Measurements from ENCODE around the gene HIGD2B. TPM values are rescaled to one million over a fixed set of nuclear protein-coding genes. Genes with fewer than 3 reads are reported as not detected.
"Not testable (repeated sequence)": the region's sequence is repeated elsewhere in the genome, so short reads cannot be mapped to it uniquely, and the experiment has no call there.

HIGD2B gene
- total RNA-seq, 2 donors from 2014 or later: not detected

DNA sequence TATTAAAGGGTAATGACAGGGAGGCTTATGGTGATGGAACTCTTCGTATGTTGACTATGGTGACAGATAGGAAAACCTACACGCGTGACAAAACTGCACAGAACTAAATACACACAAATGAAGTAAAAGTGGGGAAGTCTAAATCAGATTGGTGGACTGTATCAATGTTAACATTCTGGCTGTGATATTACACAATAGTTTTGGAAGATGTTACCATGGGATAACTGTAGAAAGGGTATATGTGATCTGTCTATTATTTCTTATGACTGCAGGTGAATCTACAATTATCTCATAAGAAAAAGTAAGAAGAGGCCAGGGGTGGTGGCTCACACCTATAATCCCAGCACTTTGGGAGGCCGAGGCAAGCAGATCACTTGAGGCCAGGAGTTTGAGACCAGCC lies 9.1 kb downstream of the HIGD2B start:
- Histone ChIP-seq H3K4me3 (no peak overlapping the region), H3K27me3 (replicated peaks; ENCODE audit: insufficient read depth) (no peaks in the 10 kb centered on the region), H3K27ac (no peak overlapping the region), H3K36me3 (no peaks in the 10 kb centered on the region), H3K9me3 (no peaks in the 10 kb centered on the region), H3K4me1 (ENCODE audit: control insufficient read depth in 1 of 2, low read depth in 2 of 2) (no peaks in the 10 kb centered on the region)
- no peak for ATAC-seq (ENCODE audit: insufficient number of reproducible peaks, low FRiP score, low read depth)
- DNase-seq (ENCODE audit: low spot score): no peak
- TF ChIP-seq CTCF (IDR thresholded peaks at IDR 0.05): no peak

DNA sequence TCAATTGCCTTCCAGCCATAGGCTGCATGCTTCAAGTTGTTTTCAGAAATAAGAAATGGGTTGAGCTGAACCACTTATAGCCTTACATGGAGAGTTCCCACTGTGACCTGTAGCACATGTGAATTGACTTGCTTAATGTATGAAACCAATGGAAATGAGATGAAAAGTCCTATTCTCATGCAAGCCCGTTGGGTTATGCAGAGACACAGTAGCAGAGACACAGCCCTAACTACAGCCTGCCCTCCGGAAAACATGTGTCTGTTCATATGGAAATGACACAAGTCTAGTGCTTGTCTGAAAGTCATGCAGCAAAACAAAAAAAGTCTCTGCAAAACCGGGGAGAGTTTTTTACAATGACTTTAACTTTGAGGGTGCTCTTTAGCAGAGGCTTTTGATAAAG lies 14.5 kb downstream of the HIGD2B start:
- ATAC-seq (ENCODE audit: insufficient number of reproducible peaks, low FRiP score, low read depth): peak; percentile 20
- no peaks in the 10 kb centered on the region for H3K36me3 ChIP-seq
- H3K4me3 ChIP-seq: no peak overlapping the region
- no peaks in the 10 kb centered on the region for H3K27me3 ChIP-seq (replicated peaks; ENCODE audit: insufficient read depth)
- DNase-seq (ENCODE audit: low spot score): no peak
- H3K9me3 ChIP-seq: no peaks in the 10 kb centered on the region
- H3K27ac ChIP-seq: no peak overlapping the region
- no peak for TF ChIP-seq CTCF (IDR thresholded peaks at IDR 0.05)
- H3K4me1 ChIP-seq (ENCODE audit: control insufficient read depth in 1 of 2, low read depth in 2 of 2): peaks cover 0 to 5% of the 10 kb centered on the region in 2 donors

DNA sequence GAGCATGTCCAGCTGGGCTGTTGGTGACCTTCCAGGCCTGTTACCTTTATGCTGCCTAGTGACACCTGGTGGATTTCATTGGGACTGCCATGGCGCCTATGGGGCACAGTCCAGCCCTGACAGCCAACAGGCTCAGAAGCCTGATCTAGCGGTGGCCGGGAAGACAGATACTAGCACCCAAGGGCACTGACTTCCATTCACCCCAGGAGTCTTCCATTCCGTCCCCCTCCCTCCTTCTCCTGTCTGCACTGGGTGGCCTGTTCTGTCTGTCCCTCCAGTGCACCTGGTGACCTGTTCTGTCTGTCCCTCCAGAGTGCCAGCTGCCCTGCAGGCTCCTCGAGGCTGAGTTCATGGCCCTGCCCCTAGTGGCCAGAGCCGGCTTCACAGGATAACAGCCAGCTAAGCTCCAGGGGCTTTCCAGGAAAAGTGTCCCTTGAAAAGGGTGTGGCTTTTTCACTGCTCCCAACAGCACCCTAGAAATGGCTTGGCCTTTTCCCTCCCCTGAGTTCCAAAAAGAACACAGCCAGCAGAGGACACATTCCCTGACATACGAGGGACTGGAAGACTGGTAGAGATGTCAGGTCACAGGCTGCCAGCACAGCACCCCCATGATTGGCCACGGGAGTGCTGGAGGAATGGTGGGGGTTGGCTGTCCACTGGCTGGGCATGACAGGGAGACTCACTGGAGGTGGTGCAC lies 15.2 kb downstream of the HIGD2B start:
- ATAC-seq (ENCODE audit: insufficient number of reproducible peaks, low FRiP score, low read depth): peak; percentile 55
- H3K4me3 ChIP-seq: peak overlapping the region; percentile 60
- TF ChIP-seq CTCF (IDR thresholded peaks at IDR 0.05): peak; percentile 69
- not testable (repeated sequence) for H3K4me1 ChIP-seq (ENCODE audit: control insufficient read depth in 1 of 2, low read depth in 2 of 2); H3K36me3 ChIP-seq; H3K27me3 ChIP-seq (replicated peaks; ENCODE audit: insufficient read depth); H3K9me3 ChIP-seq; H3K27ac ChIP-seq
- peak; percentile 24 for DNase-seq (ENCODE audit: low spot score)

DNA sequence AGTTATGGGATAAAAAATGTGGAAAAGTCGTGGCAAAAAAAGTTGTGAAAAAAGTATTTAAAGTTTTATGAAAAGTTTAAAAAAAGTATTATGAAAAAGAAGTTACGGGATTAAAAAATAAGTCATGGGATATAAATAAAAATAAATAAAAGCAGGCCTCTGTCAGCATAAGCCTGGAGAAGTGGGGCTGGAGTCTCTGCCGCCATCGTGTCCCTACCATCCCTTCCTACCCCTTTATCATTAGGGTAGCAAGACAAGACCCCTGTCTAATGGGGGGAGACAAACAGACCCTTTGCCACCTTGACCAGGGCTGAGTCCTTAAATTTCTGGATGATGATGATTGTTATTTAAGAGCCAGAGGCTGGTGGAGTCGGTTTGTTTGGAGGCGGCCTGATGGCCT lies 16.2 kb downstream of the HIGD2B start:
- H3K36me3 ChIP-seq; H3K9me3 ChIP-seq; H3K4me3 ChIP-seq; ATAC-seq (ENCODE audit: insufficient number of reproducible peaks, low FRiP score, low read depth); DNase-seq (ENCODE audit: low spot score); H3K27me3 ChIP-seq (replicated peaks; ENCODE audit: insufficient read depth); H3K27ac ChIP-seq; H3K4me1 ChIP-seq (ENCODE audit: control insufficient read depth in 1 of 2, low read depth in 2 of 2): not testable (repeated sequence)

GRCh38 chr15:72665706-72666105 lies 20.3 kb downstream of the HIGD2B start:
- H3K27me3 ChIP-seq (replicated peaks; ENCODE audit: insufficient read depth); H3K9me3 ChIP-seq; H3K4me1 ChIP-seq (ENCODE audit: control insufficient read depth in 1 of 2, low read depth in 2 of 2); ATAC-seq (ENCODE audit: insufficient number of reproducible peaks, low FRiP score, low read depth); H3K27ac ChIP-seq; H3K4me3 ChIP-seq; H3K36me3 ChIP-seq; DNase-seq (ENCODE audit: low spot score): not testable (repeated sequence)

- H3K4me3 ChIP-seq: not testable (repeated sequence)
Observed at GRCh38 chr15:72663931-72664330, 22.1 kb downstream of the HIGD2B start.

DNA sequence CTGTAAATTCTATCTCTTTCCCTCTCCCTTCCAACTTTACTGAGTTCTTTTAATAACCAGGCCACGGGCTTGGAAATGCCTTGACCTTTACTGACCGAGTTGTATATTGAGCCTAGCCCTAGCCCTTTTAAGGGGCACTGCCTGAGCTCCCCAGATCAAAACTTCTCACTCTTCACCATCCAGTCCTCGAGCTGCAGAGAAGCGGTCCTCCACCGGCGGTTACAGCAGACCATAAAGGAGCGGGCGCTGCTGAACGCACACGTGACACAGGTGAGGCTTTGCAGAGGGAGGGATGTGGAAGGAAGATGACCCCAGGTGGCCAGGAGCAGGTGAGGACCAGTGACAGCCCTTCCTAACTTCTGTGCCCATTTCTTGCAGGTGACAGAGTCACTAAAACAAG lies 24.9 kb downstream of the HIGD2B start:
- H3K9me3 ChIP-seq; H3K27me3 ChIP-seq (replicated peaks; ENCODE audit: insufficient read depth); ATAC-seq (ENCODE audit: insufficient number of reproducible peaks, low FRiP score, low read depth); DNase-seq (ENCODE audit: low spot score); H3K27ac ChIP-seq; H3K36me3 ChIP-seq; H3K4me1 ChIP-seq (ENCODE audit: control insufficient read depth in 1 of 2, low read depth in 2 of 2); H3K4me3 ChIP-seq: not testable (repeated sequence)

More at GRCh38 chr15:72663931-72664330, 22.1 kb downstream of the HIGD2B start:
- not testable (repeated sequence) for H3K27ac ChIP-seq; H3K4me1 ChIP-seq (ENCODE audit: control insufficient read depth in 1 of 2, low read depth in 2 of 2); ATAC-seq (ENCODE audit: insufficient number of reproducible peaks, low FRiP score, low read depth); H3K9me3 ChIP-seq; DNase-seq (ENCODE audit: low spot score); H3K36me3 ChIP-seq; H3K27me3 ChIP-seq (replicated peaks; ENCODE audit: insufficient read depth)

DNA sequence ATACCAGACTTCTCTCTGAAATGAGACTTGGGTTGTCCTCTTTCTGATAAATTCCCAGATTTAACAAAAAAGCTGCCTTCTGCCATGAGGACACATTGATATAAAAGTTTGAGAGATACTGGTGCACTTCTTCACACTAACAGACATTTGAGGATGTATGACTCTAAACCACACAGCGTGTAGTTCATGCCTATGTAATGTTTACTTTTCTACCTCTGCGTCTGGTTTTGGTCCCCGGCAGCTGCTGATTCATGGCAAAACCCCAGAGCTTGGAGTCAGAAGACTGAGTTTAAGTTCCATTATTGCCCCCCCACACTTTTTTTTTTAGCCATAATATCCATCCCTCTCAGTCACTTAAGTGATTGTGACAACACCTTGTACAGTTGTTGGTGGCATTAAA lies 30.0 kb downstream of the HIGD2B start:
- ATAC-seq (ENCODE audit: insufficient number of reproducible peaks, low FRiP score, low read depth); DNase-seq (ENCODE audit: low spot score); H3K9me3 ChIP-seq; H3K27ac ChIP-seq; H3K4me3 ChIP-seq; H3K4me1 ChIP-seq (ENCODE audit: control insufficient read depth in 1 of 2, low read depth in 2 of 2); H3K27me3 ChIP-seq (replicated peaks; ENCODE audit: insufficient read depth); H3K36me3 ChIP-seq: not testable (repeated sequence)

GRCh38 chr15:72654397-72654796 lies 31.6 kb downstream of the HIGD2B start, which contains the start of gene GOLGA6B:
Gene GOLGA6B (plus strand): TSS chr15:72654697. CDS start chr15:72654738, 41 bp downstream.
- not testable (repeated sequence) for H3K27me3 ChIP-seq (replicated peaks; ENCODE audit: insufficient read depth); H3K4me3 ChIP-seq; H3K9me3 ChIP-seq; H3K36me3 ChIP-seq; H3K4me1 ChIP-seq (ENCODE audit: control insufficient read depth in 1 of 2, low read depth in 2 of 2); ATAC-seq (ENCODE audit: insufficient number of reproducible peaks, low FRiP score, low read depth); DNase-seq (ENCODE audit: low spot score); H3K27ac ChIP-seq

- DNase-seq (ENCODE audit: low spot score); H3K36me3 ChIP-seq; ATAC-seq (ENCODE audit: insufficient number of reproducible peaks, low FRiP score, low read depth); H3K4me1 ChIP-seq (ENCODE audit: control insufficient read depth in 1 of 2, low read depth in 2 of 2); H3K27me3 ChIP-seq (replicated peaks; ENCODE audit: insufficient read depth); H3K27ac ChIP-seq; H3K9me3 ChIP-seq; H3K4me3 ChIP-seq: not testable (repeated sequence)
Observed at GRCh38 chr15:72648631-72649253, 37.2 kb downstream of the HIGD2B start.

Measured in thoracic aorta (tissue), 2 donors.